NCI-H2107 (cell line): Measurements from ENCODE around the gene WFDC10A.
"Not testable (repeated sequence)": the region's sequence is repeated elsewhere in the genome, so short reads cannot be mapped to it uniquely, and the experiment has no call there.

Experiments
- DNase-seq: peaks from one replicate; lab custom pipeline; 2025; lab: John Stamatoyannopoulos, UW

WFDC10A gene

GRCh38 chr20:45629496-45630100, at the start of gene WFDC10A:
WFDC10A (plus strand) TSS chr20:45629739; CDS start chr20:45629814, 75 bp downstream.
- DNase-seq = no peak

DNA sequence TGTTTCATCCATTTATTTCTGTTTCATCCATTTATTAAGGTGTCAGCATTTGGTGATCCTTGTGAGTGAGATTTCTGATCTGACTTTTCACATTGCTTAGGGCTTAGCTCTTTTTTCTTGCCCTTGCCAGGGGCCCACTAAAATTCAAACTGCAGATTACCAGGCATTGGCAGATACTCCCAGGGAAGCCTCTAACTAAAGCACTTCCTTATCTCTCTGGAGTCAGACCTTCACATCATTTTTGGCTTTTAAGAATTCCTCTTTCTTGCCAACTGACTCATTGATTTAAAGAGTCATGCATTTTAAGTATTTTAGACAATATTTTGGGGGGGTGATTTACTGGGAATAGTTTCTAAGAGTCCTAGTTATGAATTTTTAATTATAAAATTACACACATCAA, 47.8 kb upstream of the WFDC10A start:
- no peak for DNase-seq

DNA sequence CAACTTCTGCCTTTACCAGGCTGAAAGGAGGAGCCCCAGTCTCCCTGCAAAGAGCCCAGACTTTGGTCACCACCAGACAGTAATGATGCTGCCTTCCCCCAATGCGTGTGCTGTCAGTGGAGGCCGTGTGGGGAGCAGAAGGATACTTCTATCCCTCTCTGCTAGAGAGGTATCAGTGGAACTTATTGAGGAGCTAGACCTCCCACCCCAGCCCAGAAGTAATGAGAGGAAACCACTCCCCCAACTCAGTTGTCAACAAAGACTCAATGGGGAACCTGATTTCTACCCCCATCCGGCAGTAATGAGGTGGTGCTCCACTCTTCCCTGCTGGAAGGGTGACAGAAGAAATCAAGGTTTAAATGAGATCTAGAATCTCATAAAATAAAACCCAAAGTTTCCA, 46.0 kb upstream of the WFDC10A start:
- DNase-seq = no peak

DNA sequence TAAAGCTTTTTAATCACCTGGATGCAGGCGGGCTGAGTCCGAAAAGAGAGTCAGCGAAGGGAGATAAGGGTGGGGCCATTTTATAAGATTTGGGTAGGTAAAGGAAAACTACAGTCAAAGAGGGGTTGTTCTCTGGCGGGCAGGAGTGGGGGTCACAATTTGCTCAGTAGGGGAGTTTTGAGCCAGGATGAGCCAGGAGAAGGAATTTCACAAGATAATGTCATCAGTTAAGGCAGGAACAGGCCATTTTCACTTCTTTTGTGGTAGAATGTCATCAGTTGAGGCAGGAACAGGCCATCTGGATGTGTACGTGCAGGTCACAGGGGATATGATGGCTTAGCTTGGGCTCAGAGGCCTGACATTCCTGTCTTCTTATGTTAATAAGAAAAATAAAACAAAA, 45.2 kb upstream of the WFDC10A start:
- not testable (repeated sequence) for DNase-seq

GRCh38 chr20:45585986-45586385, 43.6 kb upstream of the WFDC10A start:
- not testable (repeated sequence) for DNase-seq

GRCh38 chr20:45588800-45589199, 40.7 kb upstream of the WFDC10A start:
- no peak for DNase-seq

GRCh38 chr20:45589725-45590124, 39.8 kb upstream of the WFDC10A start:
- no peak for DNase-seq

- DNase-seq = peak; percentile 6
Observed at GRCh38 chr20:45592574-45593189, 36.9 kb upstream of the WFDC10A start.

DNA sequence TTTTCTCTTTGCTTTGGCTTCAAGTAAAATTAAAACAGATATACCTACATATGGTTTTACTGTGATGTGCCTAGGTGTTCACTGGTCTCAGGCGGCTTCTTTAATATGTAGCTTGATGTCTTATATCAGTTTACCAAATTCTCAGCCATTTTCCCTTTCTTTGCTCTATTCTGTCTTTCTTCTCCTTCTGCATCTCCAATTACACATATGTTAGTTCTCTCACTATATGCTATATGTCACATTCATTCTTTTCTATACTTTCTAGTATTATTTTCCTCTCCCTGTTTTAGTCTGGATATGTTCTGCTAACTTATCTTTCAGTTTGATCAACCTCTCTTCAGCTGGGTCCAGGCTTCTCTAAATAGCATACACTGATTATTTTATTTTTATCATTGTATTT, 36.0 kb upstream of the WFDC10A start:
- no peak for DNase-seq

GRCh38 chr20:45595235-45595634, 34.3 kb upstream of the WFDC10A start:
- no peak for DNase-seq

- DNase-seq = no peak
Observed at GRCh38 chr20:45607810-45608209, 21.7 kb upstream of the WFDC10A start.

GRCh38 chr20:45611054-45611453, 18.5 kb upstream of the WFDC10A start:
- DNase-seq = no peak

GRCh38 chr20:45612314-45612713, 17.2 kb upstream of the WFDC10A start:
- no peak for DNase-seq

- no peak for DNase-seq
Observed at GRCh38 chr20:45617591-45617990, 11.9 kb upstream of the WFDC10A start.

DNA sequence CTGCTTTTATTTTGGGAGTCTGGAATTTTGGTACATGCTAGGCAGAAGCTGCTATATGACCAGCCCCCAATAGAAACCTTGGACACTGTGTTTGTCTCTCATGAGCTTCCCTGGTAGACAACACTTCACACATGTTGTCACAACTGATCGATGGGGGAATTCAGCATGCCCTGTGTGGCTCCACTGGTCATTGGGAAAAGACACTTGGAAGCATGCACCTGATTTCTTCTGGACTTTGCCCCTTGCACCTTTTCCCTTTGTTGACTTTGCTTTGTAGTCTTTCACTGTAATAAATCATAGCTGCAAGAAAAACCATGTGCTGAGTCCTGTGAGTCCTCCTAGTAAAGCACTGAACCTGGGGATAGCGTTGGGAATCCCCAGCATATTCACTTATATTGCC, 7.9 kb upstream of the WFDC10A start:
- DNase-seq = no peak

DNA sequence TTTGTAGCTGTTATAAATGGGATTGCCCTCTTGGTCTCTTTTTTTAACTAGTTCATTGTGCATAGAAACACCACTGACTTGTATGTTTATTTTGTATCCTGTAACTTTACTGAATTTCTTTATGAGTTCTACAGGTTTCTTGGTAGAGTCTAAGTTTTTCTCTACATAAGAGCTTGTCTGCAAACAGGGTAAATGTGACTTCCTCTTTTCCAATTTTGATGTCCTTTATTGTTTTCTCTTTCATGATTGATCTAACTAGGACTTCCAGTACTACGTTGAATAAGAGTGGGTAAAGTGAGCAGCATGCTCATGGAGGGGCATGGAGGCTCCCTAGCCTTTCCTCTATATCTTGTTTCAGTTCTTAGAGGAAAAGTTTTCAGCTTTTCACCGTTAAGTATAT, 3.0 kb upstream of the WFDC10A start:
- no peak for DNase-seq

DNA sequence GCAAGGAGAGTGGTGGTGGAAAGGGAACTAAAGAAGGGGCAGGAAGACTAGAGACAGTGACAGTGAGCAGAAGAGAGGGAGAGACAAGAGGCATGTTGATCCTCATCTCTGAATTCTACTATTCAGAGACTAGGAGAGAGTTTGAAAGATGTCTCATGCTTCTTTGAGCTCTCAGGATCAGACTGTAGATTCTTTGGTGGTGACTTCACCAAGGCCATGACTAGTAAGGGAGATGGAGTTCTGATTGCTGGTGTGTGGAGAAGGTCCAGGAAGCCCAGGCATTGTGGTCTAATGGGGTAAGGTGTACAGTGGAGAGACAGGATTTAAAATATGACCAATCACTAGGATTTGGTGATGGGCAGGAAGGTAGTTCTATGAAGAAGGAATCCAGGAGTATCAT, 832 bp downstream of the WFDC10A start:
- DNase-seq = no peak

DNA sequence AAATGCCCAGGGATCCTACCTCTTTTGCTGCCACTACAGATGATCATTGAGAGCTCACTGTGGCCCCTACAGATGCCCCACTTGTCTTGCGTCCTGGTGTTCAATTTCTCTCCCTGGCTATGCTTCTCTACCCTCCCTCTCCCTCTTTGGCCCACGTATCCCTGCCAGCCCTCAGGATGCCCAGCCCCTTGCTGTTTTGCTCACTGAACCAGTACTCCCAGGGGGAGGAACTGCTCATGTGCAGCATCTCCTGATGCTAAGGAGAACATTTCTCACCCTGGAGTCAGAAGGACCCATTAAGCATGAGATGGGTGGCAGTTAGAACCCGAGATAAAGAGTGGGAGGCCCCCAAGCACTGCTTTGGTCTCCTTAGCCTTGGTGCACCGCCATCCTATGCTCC, 1.6 kb downstream of the WFDC10A start, which contains the start of gene WFDC9:
TSS of gene WFDC9 (minus strand) at position 101 of the 400 bp plus-strand sequence. CDS start 21,103 bp downstream, outside the sequence.
- DNase-seq = no peak

GRCh38 chr20:45636513-45636912, 7.0 kb downstream of the WFDC10A start:
- DNase-seq = no peak

GRCh38 chr20:45639687-45640086, 10.1 kb downstream of the WFDC10A start:
- no peak for DNase-seq

DNA sequence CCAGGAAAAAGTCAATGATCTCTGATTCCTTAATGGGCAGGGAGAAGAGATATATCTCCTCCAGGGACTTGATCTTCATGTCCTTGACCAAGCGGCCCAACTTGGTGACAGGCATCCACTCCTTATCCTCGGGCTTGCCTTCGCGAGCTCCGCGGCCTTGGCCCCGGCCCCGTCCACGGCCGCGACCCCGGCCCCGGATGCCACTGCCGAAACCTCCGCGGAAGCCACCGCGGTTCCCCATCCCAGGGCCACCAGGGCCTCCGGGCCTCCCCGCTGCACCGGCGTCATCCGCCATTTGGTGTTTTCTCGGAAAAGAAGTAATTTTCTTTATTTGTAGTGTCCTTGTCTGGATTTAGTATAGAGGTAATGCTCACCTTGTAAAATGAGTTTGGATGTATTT, 11.5 kb downstream of the WFDC10A start:
- not testable (repeated sequence) for DNase-seq

GRCh38 chr20:45645869-45646268, 16.3 kb downstream of the WFDC10A start:
- DNase-seq = not testable (repeated sequence)

GRCh38 chr20:45646875-45647274, 17.3 kb downstream of the WFDC10A start:
- no peak for DNase-seq
